Breast epithelium (tissue), 4 donors: ENCODE results near the gene HIGD2A. TPM values are rescaled to one million over a fixed set of nuclear protein-coding genes. Genes with fewer than 3 reads are reported as not detected.

ENCODE experiments used
- DNase-seq, 2 donors: peaks; one replicate each; pipeline ENCODE4 v3.0.0-alpha.2; 2019; ENCODE audit warnings: low spot score in 2 of 2
- H3K27ac ChIP-seq, 2 donors: fragments of 200-600 bp; sonication (generic) in 1 of 2; one replicate each; pipeline ENCODE4 v1.5.1; 2016 to 2019; ENCODE audit warnings: mild to moderate bottlenecking in 1 of 2
- H3K27me3 ChIP-seq, 2 donors: fragments of 200-600 bp; sonication (generic) in 1 of 2; one replicate each; pipeline versions ENCODE4 v1.5.1 to v1.6.0; 2017 to 2019; ENCODE audit warnings: control low read depth in 1 of 2, mild to moderate bottlenecking in 1 of 2
- H3K36me3 ChIP-seq: fragments of 200-600 bp; one replicate; pipeline ENCODE4 v1.5.1; 2019
- H3K4me1 ChIP-seq, 2 donors: fragments of 200-600 bp; sonication (generic); one replicate each; pipeline ENCODE4 v1.5.1; 2016 to 2019; ENCODE audit warnings: control low read depth in 1 of 2
- H3K4me3 ChIP-seq, 3 donors: fragments of 200-600 bp; sonication (generic); 1 replicate in 2 of 3; 2 replicates in 1 of 3; pipeline ENCODE4 v1.5.1; 2016 to 2019; ENCODE audit warnings: mild to moderate bottlenecking in 3 of 3, moderate library complexity in 2 of 3
- H3K9me3 ChIP-seq, 2 donors: fragments of 200-600 bp; sonication (generic) in 1 of 2; one replicate each; pipeline ENCODE4 v1.5.1; 2016 to 2019; ENCODE audit warnings: control low read depth in 1 of 2
- CTCF ChIP-seq, 3 donors: fragments of 450-650 bp; IDR thresholded peaks; one replicate each; pipeline ENCODE4 v1.5.1; 2016 to 2017; ENCODE audit warnings: antibody characterized with exemption in 3 of 3, mild to moderate bottlenecking in 3 of 3, moderate library complexity in 3 of 3
- POLR2A ChIP-seq: fragments of 450-650 bp; IDR thresholded peaks from one replicate; pipeline ENCODE4 v1.6.1; 2016; ENCODE audit warnings: antibody characterized with exemption, mild to moderate bottlenecking, moderate library complexity
- POLR2AphosphoS5 ChIP-seq, 3 donors: sonication (generic); formaldehyde crosslinking; IDR thresholded peaks; one replicate each; pipeline ENCODE4 v1.6.1; 2017; ENCODE audit warnings: antibody characterized with exemption in 3 of 3
- intact Hi-C: fragments of 100-400 bp; cut with DNase I; formaldehyde crosslinking; loops from one replicate; pipeline ENCODE4 v1.15.1; 2023; ENCODE audit warnings: low total_unique reads
- total RNA-seq, 3 donors: library from RNA; depleted of rRNA; stranded (reverse); fragments of >200 nt; gene quantifications; one replicate each; pipeline ENCODE4 v1.1.0, GENCODE V29; 2016

The HIGD2A gene
- total RNA-seq, 3 donors from 2014 or later: 68.5 to 134 (median 80.2) TPM

GRCh38 chr5:176381423-176381822 lies 7.1 kb upstream of the HIGD2A start:
- no peak for TF ChIP-seq POLR2AphosphoS5 (IDR thresholded peaks at IDR 0.05)
- no peak for TF ChIP-seq POLR2A
- Histone ChIP-seq H3K27me3 (no peaks in the 10 kb centered on the region), H3K4me1 (no peaks in the 10 kb centered on the region), H3K4me3 (no peak overlapping the region), H3K27ac (no peak overlapping the region), H3K9me3 (no peaks in the 10 kb centered on the region), H3K36me3 (peaks cover 8% of the 10 kb centered on the region)
- no peak for DNase-seq
- intact Hi-C loops: no loop called here

GRCh38 chr5:176381979-176382378 lies 6.6 kb upstream of the HIGD2A start:
- no peak for TF ChIP-seq CTCF (IDR thresholded peaks at IDR 0.05)
- TF ChIP-seq POLR2A: no peak
- TF ChIP-seq POLR2AphosphoS5 (IDR thresholded peaks at IDR 0.05): no peak
- no peaks in the 10 kb centered on the region for H3K9me3 ChIP-seq
- intact Hi-C loops: no loop called here
- no peak for DNase-seq
- peaks cover 8% of the 10 kb centered on the region for H3K36me3 ChIP-seq
- no peak overlapping the region for H3K4me3 ChIP-seq
- no peak overlapping the region for H3K27ac ChIP-seq
- no peaks in the 10 kb centered on the region for H3K4me1 ChIP-seq
- H3K27me3 ChIP-seq: no peaks in the 10 kb centered on the region

- Histone ChIP-seq H3K27me3 (no peaks in the 10 kb centered on the region), H3K9me3 (no peaks in the 10 kb centered on the region), H3K36me3 (peaks cover 8% of the 10 kb centered on the region), H3K4me3 (no peak overlapping the region), H3K4me1 (peaks cover 6 to 7% of the 10 kb centered on the region in 2 donors), H3K27ac (no peak overlapping the region)
- DNase-seq: no peak
- intact Hi-C loops: no loop called here
- TF ChIP-seq POLR2AphosphoS5 (IDR thresholded peaks at IDR 0.05): no peak
- TF ChIP-seq POLR2A: no peak
- TF ChIP-seq CTCF (IDR thresholded peaks at IDR 0.05): no peak
Measured at GRCh38 chr5:176382721-176383120, 5.8 kb upstream of the HIGD2A start.

GRCh38 chr5:176383248-176383905 lies 5.2 kb upstream of the HIGD2A start:
- DNase-seq: no peak
- Histone ChIP-seq H3K27me3 (no peaks in the 10 kb centered on the region), H3K4me3 (no peak overlapping the region), H3K4me1 (peaks cover 7% of the 10 kb centered on the region in 2 donors), H3K27ac (no peak overlapping the region), H3K9me3 (no peaks in the 10 kb centered on the region), H3K36me3 (peaks cover 8% of the 10 kb centered on the region)
- intact Hi-C loops: no loop called here
- no peak for TF ChIP-seq CTCF (IDR thresholded peaks at IDR 0.05)
- no peak for TF ChIP-seq POLR2A
- no peak for TF ChIP-seq POLR2AphosphoS5 (IDR thresholded peaks at IDR 0.05)

- no peak overlapping the region for H3K27ac ChIP-seq
- no peaks in the 10 kb centered on the region for H3K9me3 ChIP-seq
- H3K4me1 ChIP-seq: peaks cover 7% of the 10 kb centered on the region in 2 donors
- peaks cover 8% of the 10 kb centered on the region for H3K36me3 ChIP-seq
- H3K4me3 ChIP-seq: no peak overlapping the region
- DNase-seq: no peak
- H3K27me3 ChIP-seq: no peaks in the 10 kb centered on the region
- no peak for TF ChIP-seq POLR2AphosphoS5 (IDR thresholded peaks at IDR 0.05)
- TF ChIP-seq POLR2A: no peak
- no peak for TF ChIP-seq CTCF (IDR thresholded peaks at IDR 0.05)
- intact Hi-C loops: no loop called here
Measured at GRCh38 chr5:176383961-176384360, 4.6 kb upstream of the HIGD2A start.
